CD4-positive, alpha-beta T cell treated with Interleukin-17A for 1 hour (primary cell): ENCODE results near the gene OTOP2.
"Not testable (repeated sequence)": the region's sequence is repeated elsewhere in the genome, so short reads cannot be mapped to it uniquely, and the experiment has no call there.

Source experiments
- DNase-seq: peaks from one replicate; pipeline ENCODE4 v3.0.0-alpha.2; 2020

OTOP2 gene

DNA sequence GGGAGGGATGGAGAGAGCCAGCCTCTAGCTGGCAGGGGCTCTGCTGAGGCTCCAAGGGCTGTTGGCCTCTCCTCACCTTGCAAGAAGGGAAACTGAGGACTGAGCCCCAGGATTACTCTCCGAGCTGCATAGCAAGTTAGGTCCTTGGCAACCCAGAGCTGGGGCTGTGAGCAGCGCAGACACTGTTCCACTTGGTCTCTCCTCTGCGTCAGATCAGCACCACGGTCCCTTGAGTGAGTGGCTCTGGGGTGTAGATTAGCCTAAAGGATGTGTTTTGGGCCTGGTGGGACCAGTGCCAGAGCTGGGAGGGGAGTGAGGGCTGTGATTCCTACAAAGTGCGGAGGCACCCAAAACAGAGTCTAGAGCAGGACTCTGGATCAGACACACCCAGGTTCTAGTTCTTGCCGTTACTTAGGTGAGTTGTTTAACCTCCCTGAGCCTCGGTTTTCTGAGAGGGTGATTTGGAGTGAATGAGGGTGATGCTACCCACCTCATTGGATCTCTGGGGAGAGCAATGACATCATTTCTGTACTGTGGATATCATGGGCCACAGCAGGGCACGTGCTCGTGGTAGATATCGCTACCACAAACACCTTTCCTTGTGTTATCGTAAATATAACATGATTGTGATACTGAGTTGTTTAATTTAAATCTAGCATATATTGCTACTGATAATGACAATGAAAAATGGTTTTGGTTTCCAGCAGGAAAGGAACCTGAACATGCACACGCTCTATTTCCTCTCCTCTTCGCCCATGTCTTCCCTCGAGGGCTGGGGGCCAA is 22.5 kb upstream of the OTOP2 start:
- DNase-seq, result no peak

DNA sequence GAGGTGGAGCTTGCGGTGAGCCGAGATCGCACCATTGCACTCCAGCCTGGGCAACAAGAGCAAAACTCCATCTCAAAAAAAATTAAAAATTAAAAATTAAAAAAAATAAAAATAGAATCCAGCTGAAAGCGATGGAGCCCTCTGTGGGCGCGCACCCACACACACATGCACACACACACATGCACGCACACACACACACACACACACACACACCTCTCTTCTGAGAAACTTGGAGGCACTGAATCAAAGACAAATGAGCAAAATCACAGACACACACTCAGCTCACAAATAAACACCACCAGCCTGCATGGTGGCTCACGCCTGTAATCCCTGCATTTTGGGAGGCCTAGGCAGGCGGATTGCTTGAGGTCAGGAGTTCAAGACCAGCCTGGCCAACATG is 21.0 kb upstream of the OTOP2 start:
- DNase-seq, result no peak

DNA sequence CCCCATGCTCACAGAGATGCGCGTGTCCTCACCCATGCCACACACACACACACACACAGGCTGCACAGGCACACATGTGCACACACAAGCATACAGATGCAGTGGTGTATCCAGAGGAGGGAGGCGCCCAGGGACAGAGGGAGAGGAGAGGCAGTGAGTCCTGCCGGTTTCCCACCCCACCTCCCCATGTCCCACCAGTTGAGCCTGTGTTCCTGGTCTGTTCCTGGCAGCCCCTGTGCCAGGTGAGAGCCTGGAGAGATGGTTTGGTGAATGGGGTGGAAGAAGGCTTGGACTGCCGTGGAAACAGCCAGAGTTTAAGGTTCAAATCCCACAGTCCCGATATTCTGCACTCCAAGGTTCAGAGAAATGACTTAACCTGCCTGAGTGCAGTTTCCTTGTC is 20.4 kb upstream of the OTOP2 start:
- DNase-seq, result no peak

DNA sequence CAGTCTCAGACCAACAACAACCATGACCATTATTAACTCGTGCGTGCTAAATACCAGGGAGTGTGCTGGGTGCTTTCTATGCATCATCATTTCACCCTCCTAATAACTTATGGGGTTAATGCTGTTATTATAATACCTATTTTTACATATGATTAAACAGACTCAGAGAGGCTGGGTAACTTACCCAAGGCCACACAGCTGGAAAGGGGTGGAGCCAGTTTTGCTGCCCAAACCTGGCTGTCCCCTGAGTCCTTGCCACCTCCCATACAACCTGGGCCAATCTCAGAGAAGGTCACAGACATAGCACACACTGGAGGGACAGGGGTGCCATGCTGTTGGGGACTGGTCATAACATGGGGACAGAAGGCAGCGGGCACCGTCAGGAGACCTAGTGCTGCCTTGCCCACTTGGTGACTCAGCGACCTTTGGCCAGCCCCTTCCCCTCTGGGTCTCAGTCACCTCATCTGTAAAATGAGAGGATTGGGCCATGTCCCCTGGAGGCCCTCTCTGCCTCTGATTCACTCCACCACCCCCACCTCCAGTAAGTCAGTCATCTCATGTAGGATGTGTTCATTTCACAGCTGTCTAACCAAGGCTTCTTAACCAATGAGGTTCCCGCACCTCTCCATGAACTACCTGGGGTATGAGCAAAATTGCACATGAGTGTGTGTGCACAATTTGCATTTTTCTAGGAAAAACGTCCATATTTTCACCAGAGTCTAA is 19.2 kb upstream of the OTOP2 start:
- DNase-seq, result no peak

DNA sequence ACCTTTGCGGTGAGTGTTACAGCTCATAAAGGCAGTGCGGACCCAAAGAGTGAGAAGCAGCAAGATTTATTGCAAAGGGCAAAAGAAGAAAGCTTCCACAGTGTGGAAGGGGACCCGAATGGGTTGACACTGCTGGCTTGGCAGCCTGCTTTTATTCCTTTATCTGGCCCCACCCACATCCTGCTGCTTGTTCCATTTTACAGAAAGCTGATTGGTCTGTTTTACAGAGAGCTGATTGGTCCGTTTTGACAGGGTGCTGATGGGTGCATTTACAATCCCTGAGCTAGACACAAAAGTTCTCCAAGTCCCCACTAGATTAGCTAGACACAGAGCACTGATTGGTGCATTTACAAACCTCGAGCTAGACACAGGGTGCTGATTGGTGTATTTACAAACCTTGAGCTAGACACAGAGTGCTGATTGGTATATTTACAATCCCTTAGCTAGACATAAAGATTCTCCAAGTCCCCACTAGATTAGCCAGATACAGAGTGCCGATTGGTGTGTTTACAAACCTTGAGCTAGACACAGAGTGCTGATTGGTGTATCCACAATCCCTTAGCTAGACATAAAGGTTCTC is 17.8 kb upstream of the OTOP2 start:
- peak; percentile 8 for DNase-seq

DNA sequence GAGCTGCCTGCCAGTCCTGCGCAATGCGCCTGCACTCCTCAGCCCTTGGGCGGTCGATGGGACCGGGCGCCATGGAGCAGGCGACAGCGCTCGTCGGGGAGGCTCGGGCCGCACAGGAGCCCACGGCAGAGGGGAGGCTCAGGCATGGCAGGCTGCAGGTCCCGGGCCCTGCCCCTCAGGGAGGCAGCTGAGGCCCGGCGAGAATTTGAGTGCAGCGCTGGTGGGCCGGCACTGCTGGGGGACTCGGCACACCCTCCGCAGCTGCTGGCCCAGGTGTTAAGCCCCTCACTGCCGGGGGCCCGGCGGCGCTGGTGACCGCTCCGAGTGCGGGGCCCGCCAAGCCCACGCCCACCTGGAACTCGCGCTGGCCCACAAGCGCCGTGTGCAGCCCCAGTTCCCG is 17.1 kb upstream of the OTOP2 start:
- no peak for DNase-seq

DNA sequence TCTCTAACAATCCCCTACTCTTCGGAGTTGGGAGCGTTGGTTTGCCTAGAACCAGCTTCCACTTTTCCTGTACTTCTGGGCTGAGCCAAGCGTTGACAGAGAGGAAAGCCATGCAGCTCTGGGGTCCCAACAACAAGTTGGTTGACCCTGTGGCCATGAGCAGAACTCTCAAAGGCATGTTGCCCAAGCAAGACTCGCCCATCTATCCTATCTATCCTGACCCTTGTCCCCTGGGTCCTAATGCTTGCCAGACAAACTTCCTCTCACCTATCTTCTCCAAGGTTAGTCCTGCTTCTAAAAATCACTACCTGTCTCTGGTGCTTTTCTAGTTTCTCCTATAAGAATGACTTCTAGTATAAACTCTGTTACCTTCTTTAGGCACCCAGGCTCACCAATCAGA is 15.0 kb upstream of the OTOP2 start:
- not testable (repeated sequence) for DNase-seq

DNA sequence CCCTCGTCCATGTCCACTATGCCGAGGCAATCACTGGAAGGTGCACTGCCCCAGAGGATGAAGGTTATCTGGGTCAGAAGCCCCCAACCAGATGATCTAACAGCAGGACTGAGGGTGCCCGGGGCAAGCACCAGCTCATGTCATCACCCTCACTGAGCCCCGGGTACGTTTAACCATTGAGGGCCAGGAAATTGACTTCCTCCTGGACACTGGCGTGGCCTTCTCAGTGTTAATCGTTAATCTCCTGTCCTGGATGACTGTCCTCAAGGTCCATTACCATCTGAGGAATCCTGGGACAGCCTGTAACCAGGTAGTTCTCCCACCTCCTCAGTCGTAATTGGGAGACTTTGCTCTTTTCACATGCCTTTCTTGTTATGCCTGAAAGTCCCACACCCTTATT is 12.7 kb upstream of the OTOP2 start:
- DNase-seq, result not testable (repeated sequence)

DNA sequence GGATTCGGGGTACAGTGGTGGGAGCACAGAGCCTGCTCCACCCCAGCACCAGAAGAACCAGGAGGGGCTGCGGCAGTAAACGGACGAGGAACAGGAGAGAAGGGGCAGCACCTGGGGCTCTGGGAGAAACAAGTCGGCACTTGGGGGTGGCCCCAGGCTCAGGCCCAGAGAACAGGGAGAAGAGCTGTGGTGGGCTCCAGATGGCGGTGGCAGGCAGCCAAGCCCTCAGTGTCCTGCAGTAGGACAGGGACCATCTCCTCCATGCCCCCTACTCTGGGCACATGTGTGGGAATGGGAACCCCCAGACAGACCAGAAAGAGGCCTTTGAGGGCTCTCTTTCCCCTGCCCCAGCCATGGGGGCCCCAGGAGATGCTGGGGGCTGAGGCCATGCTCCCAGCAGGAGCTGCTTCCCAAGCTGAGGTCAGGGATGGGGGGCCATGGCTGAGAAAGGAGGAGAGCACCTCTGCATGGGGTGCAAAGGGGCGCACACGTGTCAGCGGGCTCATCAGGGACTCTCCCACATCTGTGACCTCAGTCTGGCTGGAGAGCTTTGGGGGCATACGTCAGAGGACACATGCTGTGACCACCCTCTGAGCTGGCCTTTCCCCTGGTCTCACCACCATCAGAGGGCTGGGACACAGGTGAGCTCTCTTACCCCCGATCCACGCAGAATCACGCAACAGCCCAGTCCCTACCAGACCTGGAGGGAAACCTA is 7.8 kb upstream of the OTOP2 start:
- DNase-seq, result no peak

DNA sequence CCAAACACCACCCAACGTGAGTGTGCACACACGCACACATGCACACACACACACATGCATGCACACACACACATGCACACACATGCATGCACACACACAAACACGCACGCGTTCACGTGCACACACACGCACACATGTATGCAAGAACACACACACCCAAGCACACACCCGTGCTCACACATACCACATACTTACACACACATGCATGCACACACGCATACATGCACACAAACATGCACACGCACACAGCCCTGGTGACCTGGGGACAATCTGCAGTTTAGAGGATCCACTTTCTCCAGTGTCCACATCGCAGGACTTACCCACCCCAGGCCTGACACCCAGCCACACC is 7.2 kb upstream of the OTOP2 start:
- no peak for DNase-seq

DNA sequence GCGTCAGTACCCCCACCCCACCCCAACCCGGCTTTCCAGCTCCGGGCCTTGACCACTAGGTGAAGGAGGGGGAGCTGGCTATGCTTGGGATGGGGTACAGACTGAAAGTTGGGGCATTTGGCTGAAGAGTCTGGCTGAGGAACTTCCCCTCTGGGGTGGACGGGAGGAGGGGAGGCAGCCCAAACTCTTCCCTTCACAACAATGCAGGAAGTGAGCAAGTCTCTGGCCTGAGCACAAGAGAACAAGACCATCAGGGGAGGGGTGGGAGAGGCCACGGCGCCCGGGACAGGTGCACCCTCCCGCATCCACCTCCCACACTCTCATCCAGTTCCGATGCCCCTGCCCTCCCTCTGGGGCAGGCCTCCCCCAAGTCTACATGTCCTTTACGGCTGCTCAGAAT is 6.6 kb upstream of the OTOP2 start:
- DNase-seq, result no peak

DNA sequence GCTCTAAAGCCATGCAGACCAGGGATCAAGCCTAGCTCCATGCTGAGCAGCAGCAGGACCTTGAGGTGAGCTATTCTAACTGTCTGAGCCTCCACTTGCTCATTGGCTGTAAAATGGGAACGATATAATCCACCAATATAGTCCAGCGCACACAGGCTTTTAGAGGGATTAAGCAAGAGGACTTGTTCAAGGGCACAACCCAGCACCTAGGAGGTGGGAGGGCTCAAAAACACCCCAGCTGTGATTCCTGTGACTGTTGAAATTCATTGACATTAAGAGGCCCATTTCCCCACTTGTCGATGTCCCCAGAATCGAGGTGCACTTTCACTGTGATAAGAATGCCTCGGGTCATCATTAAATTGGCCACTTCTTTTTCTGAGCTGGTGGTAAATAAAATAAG is 5.2 kb upstream of the OTOP2 start:
- DNase-seq, result no peak

DNA sequence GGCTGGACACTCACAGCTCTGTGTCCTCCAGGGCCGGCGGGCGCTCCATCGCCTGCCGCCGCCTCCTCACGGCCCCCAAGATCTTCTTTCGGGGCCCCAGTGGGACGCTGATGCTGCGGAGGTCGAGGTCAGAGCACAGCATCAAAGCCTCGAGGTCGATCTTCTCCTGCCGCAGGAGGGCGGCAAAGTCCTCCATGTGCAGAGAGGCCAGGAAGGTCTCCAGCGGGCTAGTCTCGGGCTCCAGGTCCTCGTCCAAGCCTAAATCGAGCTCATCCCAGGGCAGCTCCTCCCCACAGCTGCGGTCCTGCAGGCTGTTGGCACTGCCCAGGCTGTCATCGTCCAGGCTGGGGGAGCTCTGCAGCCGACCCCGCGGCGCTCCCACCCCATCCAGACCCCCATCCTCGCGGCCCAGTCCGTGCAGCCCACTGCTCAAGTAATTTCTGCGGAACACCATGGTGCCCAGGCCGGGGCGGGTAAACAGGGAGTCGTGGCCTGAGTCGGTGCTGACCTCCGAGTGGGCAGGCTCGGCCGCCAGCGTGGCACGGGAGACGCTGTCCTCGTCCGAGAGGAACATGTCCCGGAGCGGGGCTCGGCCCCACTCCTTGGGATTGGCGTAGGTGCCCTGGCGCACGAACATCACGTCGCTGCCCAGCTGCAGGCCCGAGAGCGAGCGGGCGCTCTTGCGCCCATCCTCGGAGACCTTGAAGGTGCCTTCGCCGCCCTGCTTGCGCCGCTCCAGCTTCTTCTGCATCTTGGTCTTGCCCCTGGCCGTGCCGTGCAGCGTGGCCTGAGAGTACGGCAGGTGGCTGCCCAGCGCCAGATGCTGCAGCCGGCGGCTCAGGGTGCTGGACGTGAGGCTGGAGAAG is 4.4 kb upstream of the OTOP2 start:
- DNase-seq, result no peak

DNA sequence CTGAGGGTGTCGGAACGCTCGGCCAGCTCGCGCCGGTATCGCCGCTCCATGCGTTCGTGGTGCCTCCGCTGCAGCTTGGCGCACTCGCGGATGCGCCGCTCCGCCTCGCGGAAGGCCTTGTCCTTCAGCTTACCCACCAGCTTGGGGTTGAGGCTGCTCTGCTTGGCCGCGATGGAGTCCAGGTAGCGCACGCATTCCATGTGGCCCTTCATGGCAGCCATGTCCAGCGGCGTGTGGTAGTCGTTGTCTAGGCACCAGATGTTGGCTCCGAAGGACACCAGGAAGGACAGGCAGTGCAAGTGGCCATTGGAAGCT is 3.8 kb upstream of the OTOP2 start:
- DNase-seq, result no peak

DNA sequence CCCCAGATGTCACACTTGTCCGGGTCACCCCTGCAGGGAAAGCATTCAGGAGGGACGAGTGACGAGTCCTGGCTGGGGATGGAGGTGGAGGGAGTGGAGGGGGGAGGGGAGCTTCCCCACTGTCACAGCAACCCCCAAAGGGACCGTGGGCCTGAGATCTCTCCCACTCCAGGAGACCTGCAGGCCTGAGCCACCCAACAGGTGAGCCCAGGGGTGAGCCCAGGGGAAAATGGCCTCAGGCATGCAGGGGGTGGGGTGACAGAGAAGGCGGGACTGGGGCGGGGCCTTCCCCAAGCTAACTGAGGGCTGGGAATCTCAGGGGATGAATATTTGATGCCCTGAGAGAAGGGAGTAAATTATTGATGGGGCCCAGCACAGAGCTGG is 3.4 kb upstream of the OTOP2 start:
- DNase-seq, result no peak

DNA sequence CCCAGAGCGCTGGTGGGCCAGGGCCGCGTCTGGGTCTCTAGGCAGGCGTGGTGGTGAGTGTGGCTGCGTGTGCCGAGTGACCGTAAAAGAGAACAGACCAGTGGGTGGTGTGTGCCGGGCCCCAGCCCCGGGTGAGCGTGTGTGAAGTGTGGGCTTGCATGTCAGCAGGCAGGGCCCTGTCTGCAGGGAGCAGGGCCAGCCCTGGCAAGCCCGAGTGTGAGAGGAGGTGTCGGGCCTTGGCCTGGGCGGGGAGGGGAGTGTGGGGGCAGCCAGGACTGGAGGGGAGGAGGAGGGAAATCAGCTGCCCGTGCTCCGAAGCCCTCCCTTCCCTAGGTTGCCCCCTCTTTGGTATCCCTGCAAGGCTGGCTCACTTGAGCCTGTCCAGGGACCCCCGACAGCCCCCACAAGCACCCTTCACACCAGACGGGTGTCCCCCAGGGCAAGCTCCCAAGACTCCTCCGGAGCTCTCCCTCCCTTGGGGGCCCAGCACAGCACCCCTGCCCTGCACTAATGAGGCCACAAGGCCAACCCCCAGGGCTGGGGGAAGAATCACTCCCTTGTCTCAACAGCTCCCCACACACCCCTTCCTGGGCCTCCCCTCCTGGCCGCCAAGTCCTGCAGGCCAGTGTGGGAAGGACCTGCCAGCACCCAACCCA is 2.9 kb upstream of the OTOP2 start:
- DNase-seq, result no peak

DNA sequence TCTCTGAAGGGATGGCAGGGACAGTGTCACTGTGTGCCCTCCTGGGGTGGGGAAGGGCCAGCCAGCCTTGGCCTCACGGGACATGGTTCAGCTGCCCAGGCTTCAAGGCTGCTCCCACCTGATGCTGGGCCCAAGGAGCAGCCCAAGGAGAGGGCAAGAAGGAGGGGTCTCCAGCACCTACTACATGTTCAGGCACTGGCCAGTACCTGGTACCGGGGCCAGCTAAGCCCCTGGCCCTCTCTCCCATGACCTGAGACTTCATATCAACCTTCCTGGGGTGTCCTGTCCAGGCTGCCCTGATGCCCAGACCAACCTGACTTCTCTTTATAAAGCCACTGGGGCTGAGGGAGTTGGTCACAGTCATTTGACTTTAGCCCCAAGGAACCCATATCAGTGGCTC is 2.3 kb upstream of the OTOP2 start:
- no peak for DNase-seq

DNA sequence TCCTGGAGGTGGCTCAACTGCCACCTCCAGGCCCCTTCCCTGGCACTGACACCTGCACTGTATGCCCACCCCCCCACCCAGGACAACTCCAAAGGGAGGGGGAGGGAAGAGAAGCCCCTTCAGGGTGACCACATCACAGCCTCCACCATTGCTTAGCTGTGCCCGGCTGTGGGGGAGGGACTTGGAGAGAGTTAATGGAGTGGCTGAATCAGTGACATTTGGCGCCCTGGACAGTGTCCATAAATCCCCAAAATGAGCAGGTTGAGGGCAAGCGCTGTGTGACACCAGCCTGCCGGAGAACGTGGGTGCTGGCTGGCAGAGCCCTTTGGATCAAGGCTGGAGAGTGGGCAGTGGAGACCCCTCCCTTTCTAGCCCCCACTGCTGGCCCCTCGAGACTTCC is 1.9 kb upstream of the OTOP2 start:
- no peak for DNase-seq

DNA sequence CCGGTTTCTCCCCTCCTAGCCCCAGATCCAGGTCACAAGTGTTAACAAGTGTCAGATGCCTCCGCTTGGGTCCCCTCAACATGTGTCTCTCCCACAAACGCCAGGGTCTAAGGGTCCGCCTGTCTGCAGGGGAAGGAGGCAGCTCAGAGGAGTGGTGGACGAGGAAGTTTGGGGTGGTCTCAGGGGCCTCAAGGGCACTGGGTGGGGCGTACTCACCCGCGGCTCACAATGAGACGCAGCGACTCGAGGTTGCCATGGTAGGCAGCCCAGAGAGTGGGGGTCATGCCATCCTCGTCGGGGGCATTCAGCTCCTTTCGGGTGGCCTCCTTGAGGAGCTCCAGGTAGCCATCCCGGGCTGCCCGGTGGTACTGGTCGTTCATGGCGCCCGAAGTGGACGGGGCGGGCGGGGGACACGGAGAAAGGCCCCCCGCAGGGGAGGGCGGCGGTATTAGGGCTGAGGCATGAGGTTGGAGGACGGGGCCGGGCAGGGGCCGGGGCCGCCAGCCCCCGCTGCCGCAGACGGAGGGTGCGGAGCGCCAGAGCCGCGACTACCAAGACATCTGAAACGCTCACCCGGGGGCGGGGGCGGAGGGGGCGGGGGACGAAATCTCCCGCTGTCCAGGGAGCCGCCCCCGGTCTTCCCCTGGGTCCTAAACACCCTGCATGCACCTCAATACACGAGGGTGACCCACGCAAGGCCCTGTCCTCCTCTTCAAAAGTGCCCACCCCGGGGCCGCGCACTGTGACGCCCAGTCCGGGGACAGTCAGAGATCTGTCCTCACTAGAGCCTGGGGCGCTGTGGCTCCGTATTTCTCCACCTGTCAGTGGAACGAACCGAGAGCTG is 1.2 kb upstream of the OTOP2 start, which contains the start of gene USH1G:
USH1G (minus strand) TSS at position 562 of the 844 bp plus-strand sequence; CDS start at position 380, 182 bp downstream.
- no peak for DNase-seq

DNA sequence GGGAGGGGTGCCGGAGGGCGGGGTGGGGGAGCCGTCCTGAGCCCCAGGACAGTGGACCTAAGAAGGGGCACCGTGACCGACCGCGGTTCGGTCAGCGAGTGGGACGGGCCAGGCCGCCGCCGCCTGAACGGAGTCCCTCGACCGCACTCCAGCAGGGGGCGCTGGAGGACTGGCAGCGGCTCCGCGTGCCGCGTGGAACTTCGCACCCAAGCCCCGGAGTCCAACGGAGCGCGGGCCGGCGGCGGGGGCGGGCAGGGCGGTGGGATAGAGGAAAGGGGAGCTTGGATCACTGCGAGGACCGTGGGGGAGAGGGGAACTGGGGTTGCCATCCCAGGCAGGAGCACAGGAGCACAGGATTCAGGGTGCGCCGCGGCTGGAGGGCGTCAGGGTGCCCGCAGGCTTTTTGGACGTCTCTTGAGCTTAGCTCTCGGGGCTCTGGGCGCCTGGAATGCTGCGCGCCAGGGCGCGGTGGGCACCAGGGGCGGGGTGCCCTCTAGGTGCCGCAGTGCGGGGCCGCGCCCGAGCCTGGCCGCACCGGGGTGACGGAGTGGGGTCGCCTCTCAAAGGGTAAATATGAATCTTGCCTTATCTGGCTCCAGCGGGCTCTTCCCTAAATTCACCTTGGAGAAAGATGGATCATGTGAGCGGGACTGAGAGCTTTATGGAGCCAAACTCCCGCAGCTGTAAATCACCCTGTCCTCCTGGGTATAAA is 379 bp upstream of the OTOP2 start:
- peak; percentile 67 for DNase-seq

DNA sequence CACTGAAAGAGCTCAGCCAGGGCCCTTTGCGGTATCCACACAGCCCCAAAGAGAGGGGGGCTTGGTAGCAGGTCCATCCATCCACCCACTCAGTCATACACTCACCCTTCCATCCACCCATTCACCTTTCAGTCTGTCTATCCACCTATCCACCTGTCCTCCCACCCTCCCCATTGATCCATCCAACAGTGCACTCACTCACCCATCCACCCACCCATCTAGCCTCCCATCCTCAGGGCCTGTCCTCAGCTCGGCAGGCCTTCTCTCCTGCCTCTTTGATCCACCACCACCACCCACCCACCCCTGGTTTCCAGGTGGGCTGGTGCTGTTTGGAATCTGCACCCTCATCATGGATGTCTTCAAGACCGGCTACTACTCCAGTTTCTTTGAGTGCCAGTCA is 1.2 kb downstream of the OTOP2 start:
- no peak for DNase-seq
